ENCODE measurements around the gene PIH1D1.

PIH1D1 gene

GRCh38 chr19:49423071-49423984 is 28.3 kb downstream of the PIH1D1 start, which contains the start of gene PTH2:
Gene PTH2, minus strand, starts transcription at chr19:49423441. Its CDS starts 102 bp downstream, at chr19:49423339.
- no peak for DNase-seq (ENCODE audit: low read depth)
- no peak within 1 kb of the TSS for H3K4me3 ChIP-seq (ENCODE audit: low read length)
- no peak for TF ChIP-seq CTCF (IDR thresholded peaks at IDR 0.05; ENCODE audit: insufficient read depth, low read depth, low read length, missing control alignments)

- H3K4me3 ChIP-seq (ENCODE audit: low read length): no peak overlapping the region
- no peak for TF ChIP-seq CTCF (IDR thresholded peaks at IDR 0.05; ENCODE audit: insufficient read depth, low read depth, low read length, missing control alignments)
- peak; percentile 57 for DNase-seq (ENCODE audit: low read depth)
These were observed 29.1 kb downstream of the PIH1D1 start for GRCh38 chr19:49422407-49423070.

- H3K4me3 ChIP-seq (ENCODE audit: low read length): no peak overlapping the region
- DNase-seq (ENCODE audit: low read depth): no peak
- TF ChIP-seq CTCF (IDR thresholded peaks at IDR 0.05; ENCODE audit: insufficient read depth, low read depth, low read length, missing control alignments): no peak
These were observed 29.8 kb downstream of the PIH1D1 start for GRCh38 chr19:49421878-49422202.

DNA sequence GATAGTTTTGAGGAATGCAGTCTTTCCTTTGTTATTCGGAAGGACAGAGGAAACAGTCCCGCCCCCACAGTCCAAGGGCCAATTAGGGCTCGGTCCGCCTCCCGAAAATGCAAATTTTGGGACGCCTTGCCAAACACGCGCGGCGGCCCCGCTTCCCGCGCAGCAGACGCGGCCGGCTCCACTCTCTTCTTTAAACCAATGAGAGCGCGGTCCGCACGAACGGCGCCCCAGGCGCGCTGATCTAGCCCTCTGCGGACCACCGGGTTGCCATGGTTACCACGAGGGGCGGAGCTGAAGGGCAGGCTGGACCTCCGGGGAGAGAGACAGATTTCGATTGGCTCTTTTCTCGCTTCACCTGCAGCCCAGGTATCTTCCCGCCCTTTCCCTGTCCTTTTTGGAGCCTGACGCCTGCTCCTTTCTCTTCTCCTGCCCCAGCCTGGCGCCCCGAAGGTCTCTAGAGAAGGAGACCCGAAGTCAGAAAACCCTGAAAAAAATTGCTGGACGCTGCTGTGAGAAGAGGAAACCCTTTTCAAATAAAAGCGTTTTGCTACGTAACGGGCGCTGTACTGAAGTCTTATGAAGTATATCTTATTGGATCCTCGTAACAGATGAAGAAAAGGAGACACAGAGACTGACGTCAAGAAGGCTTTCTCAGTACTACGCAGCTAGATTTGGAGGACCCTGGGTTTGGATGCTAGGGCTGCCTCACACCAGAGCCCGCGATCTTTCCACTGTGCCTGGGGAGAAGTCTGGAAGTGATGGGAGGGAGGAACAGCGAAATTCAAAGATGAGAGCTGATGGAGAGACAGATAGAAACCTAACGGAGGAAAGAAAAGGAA is 30.4 kb downstream of the PIH1D1 start:
- no peak overlapping the region for H3K4me3 ChIP-seq (ENCODE audit: low read length)
- TF ChIP-seq CTCF (IDR thresholded peaks at IDR 0.05; ENCODE audit: insufficient read depth, low read depth, low read length, missing control alignments): no peak
- peak; percentile 58 for DNase-seq (ENCODE audit: low read depth)

DNA sequence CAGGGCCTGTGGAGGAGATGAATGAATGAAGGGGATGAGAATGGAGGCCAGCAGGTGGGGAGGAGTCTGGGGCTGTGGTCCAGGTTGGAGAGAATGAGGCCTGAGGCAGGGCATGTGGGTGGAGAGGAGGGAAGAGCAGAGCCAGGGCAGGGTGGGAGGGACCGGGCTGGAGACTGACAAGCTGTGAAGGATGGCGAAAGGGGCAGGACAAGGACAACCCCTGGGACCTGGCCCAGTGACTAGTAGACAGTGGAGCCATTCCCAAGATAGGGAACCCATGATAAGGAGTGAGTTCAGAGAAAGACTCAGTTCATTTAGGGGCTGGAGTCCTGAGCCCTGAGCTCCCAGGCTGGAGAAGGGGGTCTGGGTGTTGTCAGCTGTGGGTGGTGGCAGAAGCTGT is 31.4 kb downstream of the PIH1D1 start:
- DNase-seq (ENCODE audit: low read depth): no peak
- TF ChIP-seq CTCF (IDR thresholded peaks at IDR 0.05; ENCODE audit: insufficient read depth, low read depth, low read length, missing control alignments): no peak
- no peak overlapping the region for H3K4me3 ChIP-seq (ENCODE audit: low read length)

DNA sequence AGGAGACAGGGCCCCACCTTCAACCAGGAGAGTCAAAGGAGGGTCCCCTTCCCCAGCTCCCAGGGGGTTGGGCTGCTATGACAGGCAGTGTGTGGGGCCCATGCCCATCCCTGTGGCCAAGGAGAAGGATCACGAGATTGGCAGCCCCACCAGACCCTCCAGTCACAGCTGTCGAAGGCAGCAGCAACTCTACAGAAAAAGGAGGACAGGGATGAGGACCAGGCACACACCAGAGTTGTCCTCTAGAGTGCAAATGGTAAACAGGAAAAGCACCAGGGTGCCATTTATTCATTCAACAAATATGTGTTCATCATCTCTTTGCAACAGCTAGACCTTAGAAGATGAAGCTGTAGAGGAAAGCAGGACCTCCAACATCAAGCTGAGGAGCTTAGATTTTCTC is 32.4 kb downstream of the PIH1D1 start:
- no peak overlapping the region for H3K4me3 ChIP-seq (ENCODE audit: low read length)
- no peak for TF ChIP-seq CTCF (IDR thresholded peaks at IDR 0.05; ENCODE audit: insufficient read depth, low read depth, low read length, missing control alignments)
- DNase-seq (ENCODE audit: low read depth): no peak
